ENCODE results near the gene WWOX. TPM values are rescaled to one million over a fixed set of nuclear protein-coding genes. Genes with fewer than 3 reads are reported as not detected.

The WWOX gene
- total and polyA plus RNA-seq, 2 of the 13 experiments (the other 11 are each of a cell fraction or from before 2014, with no cell fraction given): 9.1 to 37.4 TPM

GRCh38 chr16:78731785-78732184 lies 632.3 kb downstream of the WWOX start (continued):
- TF ChIP-seq, protein P1, sequence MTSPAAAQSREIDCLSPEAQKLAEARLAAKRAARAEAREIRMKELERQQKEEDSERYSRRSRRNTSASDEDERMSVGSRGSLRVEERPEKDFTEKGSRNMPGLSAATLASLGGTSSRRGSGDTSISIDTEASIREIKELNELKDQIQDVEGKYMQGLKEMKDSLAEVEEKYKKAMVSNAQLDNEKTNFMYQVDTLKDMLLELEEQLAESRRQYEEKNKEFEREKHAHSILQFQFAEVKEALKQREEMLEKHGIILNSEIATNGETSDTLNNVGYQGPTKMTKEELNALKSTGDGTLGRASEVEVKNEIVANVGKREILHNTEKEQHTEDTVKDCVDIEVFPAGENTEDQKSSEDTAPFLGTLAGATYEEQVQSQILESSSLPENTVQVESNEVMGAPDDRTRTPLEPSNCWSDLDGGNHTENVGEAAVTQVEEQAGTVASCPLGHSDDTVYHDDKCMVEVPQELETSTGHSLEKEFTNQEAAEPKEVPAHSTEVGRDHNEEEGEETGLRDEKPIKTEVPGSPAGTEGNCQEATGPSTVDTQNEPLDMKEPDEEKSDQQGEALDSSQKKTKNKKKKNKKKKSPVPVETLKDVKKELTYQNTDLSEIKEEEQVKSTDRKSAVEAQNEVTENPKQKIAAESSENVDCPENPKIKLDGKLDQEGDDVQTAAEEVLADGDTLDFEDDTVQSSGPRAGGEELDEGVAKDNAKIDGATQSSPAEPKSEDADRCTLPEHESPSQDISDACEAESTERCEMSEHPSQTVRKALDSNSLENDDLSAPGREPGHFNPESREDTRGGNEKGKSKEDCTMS (CRISPR knock-in tag; conservative IDR thresholded peaks at IDR 0.05): no peak
- peak; percentile 48; the same call in 1 of the 2 replicates for TF ChIP-seq ARID5B (CRISPR knock-in tag; IDR thresholded peaks at IDR 0.05)
- no peak for TF ChIP-seq HOXA9 (CRISPR knock-in tag; IDR thresholded peaks at IDR 0.05; ENCODE audit: borderline replicate concordance)
- TF ChIP-seq FOXO1 (CRISPR knock-in tag; IDR thresholded peaks at IDR 0.05): peak; percentile 25; the same call in 1 of the 2 replicates
- no peak for TF ChIP-seq ASH2L (IDR thresholded peaks at IDR 0.05; ENCODE audit: insufficient read length, low read depth, low read length)
- 0 out of 4 replicates have a peak, but pooled peaks of 1 of the 2 experiments have one; percentile 14 for TF ChIP-seq EP300 (IDR thresholded peaks at IDR 0.05; ENCODE audit: low read depth in 2 of 2, low read length in 2 of 2)
- no peak for TF ChIP-seq EP300 (CRISPR knock-in tag; IDR thresholded peaks at IDR 0.05; ENCODE audit: borderline replicate concordance)
- no peak for TF ChIP-seq NR3C1 (CRISPR knock-in tag; IDR thresholded peaks at IDR 0.05)
- no peak for TF ChIP-seq ARID3A (IDR thresholded peaks at IDR 0.05; ENCODE audit: low read depth, low read length)
- no peak for TF ChIP-seq ZNF33A (CRISPR knock-in tag; IDR thresholded peaks at IDR 0.05; ENCODE audit: borderline replicate concordance)
- no peak for TF ChIP-seq ZMAT5 (CRISPR knock-in tag; IDR thresholded peaks at IDR 0.05; ENCODE audit: borderline replicate concordance, low read depth)
- TF ChIP-seq ZNF335 (CRISPR knock-in tag; IDR thresholded peaks at IDR 0.05): no peak
- no peak for TF ChIP-seq ZBTB37 (CRISPR knock-in tag; IDR thresholded peaks at IDR 0.05)
- TF ChIP-seq, protein P2, sequence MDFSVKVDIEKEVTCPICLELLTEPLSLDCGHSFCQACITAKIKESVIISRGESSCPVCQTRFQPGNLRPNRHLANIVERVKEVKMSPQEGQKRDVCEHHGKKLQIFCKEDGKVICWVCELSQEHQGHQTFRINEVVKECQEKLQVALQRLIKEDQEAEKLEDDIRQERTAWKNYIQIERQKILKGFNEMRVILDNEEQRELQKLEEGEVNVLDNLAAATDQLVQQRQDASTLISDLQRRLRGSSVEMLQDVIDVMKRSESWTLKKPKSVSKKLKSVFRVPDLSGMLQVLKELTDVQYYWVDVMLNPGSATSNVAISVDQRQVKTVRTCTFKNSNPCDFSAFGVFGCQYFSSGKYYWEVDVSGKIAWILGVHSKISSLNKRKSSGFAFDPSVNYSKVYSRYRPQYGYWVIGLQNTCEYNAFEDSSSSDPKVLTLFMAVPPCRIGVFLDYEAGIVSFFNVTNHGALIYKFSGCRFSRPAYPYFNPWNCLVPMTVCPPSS (IDR thresholded peaks at IDR 0.05): no peak
- TF ChIP-seq GATAD1 (CRISPR knock-in tag; IDR thresholded peaks at IDR 0.05): no peak
- TF ChIP-seq HOXA7 (CRISPR knock-in tag; IDR thresholded peaks at IDR 0.05): no peak
- TF ChIP-seq ZNF432 (CRISPR knock-in tag; IDR thresholded peaks at IDR 0.05; ENCODE audit: borderline replicate concordance): no peak
